Measurements from ENCODE around the gene FUT3.
"Not testable (repeated sequence)": the region's sequence is repeated elsewhere in the genome, so short reads cannot be mapped to it uniquely, and the experiment has no call there.

FUT3 gene

DNA sequence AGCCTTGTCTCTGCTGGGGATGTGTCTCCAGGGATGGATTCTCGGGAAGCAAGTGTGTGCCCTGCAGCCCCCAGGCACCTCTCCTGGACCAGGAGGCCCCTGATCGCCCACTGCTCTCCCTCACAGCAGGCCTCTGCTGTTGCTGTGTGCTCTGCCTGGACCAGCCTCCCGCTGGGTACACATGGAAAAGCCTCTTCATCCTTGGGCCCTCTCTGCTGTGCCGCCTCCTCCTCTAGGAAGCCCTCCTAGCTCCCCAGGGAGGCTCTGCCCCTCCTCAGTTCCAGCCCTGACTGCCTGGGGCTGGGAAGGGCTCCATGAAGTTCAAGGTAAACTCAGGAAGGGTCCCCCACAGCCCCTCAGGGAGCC is 40.3 kb upstream of the FUT3 start:
- peaks cover 12% of the 10 kb centered on the region; the same call in 1 of the 2 replicates for H3K27me3 ChIP-seq (ENCODE audit: insufficient read depth, low read depth)
- H3K79me2 ChIP-seq (ENCODE audit: insufficient read depth, low read depth) = no peaks in the 10 kb centered on the region
- no peak overlapping the region for H3K27ac ChIP-seq
- no peak overlapping the region for H3K4me3 ChIP-seq (IDR thresholded peaks at IDR 0.05; ENCODE audit: insufficient read depth, low read depth, low read length)
- no peaks in the 10 kb centered on the region for H3K4me1 ChIP-seq (ENCODE audit: low read depth, poor library complexity, severe bottlenecking)
- no peak overlapping the region for H2AFZ ChIP-seq (ENCODE audit: low read depth)
- no peak overlapping the region for H3K9ac ChIP-seq
- TF ChIP-seq, protein P1, sequence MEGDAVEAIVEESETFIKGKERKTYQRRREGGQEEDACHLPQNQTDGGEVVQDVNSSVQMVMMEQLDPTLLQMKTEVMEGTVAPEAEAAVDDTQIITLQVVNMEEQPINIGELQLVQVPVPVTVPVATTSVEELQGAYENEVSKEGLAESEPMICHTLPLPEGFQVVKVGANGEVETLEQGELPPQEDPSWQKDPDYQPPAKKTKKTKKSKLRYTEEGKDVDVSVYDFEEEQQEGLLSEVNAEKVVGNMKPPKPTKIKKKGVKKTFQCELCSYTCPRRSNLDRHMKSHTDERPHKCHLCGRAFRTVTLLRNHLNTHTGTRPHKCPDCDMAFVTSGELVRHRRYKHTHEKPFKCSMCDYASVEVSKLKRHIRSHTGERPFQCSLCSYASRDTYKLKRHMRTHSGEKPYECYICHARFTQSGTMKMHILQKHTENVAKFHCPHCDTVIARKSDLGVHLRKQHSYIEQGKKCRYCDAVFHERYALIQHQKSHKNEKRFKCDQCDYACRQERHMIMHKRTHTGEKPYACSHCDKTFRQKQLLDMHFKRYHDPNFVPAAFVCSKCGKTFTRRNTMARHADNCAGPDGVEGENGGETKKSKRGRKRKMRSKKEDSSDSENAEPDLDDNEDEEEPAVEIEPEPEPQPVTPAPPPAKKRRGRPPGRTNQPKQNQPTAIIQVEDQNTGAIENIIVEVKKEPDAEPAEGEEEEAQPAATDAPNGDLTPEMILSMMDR (conservative IDR thresholded peaks at IDR 0.05; ENCODE audit: low read depth, low read length) = no peak
- H3K36me3 ChIP-seq (ENCODE audit: insufficient read depth) = no peaks in the 10 kb centered on the region
- no peak overlapping the region for H3K4me2 ChIP-seq
- no peaks in the 10 kb centered on the region for H4K20me1 ChIP-seq (ENCODE audit: insufficient read depth)

GRCh38 chr19:5890099-5890498 is 38.9 kb upstream of the FUT3 start:
- Histone ChIP-seq H3K36me3 (ENCODE audit: insufficient read depth) (no peaks in the 10 kb centered on the region), H2AFZ (ENCODE audit: low read depth) (no peak overlapping the region), H3K27me3 (ENCODE audit: insufficient read depth, low read depth) (peaks cover 17% of the 10 kb centered on the region; the same call in 1 of the 2 replicates), H3K9ac (no peak overlapping the region), H3K4me2 (no peak overlapping the region), H4K20me1 (ENCODE audit: insufficient read depth) (no peaks in the 10 kb centered on the region), H3K79me2 (ENCODE audit: insufficient read depth, low read depth) (no peaks in the 10 kb centered on the region), H3K4me1 (ENCODE audit: low read depth, poor library complexity, severe bottlenecking) (no peaks in the 10 kb centered on the region), H3K4me3 (IDR thresholded peaks at IDR 0.05; ENCODE audit: insufficient read depth, low read depth, low read length) (no peak overlapping the region), H3K27ac (no peak overlapping the region)
- TF ChIP-seq, protein P1 (conservative IDR thresholded peaks at IDR 0.05; ENCODE audit: low read depth, low read length) = no peak

DNA sequence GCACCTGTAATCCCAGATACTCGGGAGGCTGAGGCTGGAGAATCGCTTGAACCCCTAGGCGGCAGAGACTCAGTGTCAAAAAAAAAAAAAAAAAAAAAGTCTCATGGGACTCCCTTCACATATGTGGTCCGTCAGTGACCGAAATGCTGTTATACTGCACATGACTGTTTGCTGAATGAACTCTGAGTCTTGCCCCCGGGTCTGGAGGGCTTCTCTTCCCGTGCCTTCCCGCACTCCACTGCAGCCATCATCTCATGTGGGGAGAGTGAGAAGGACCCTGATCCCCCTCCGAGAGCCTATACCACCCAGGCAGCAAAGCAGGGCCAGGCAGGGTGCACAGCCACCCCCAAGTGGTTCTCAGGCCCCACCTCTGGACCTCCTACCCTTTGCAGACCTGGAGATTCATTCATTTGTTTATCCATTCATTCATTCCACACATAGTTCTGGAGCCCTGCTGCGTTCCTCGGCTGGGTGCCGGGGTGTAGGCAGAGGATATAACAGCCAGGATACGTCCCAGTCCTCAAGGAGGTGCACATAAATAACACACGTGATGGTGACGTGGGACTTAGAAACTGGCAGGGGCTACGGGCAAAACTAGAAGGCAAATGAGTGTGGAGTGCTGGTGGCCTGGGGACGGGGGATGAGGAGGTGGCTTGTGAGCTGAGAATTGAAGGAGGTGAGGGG is 38.2 kb upstream of the FUT3 start:
- Histone ChIP-seq H3K27ac (no peak overlapping the region), H3K4me1 (ENCODE audit: low read depth, poor library complexity, severe bottlenecking) (no peaks in the 10 kb centered on the region), H4K20me1 (ENCODE audit: insufficient read depth) (no peaks in the 10 kb centered on the region), H3K9ac (no peak overlapping the region), H3K27me3 (ENCODE audit: insufficient read depth, low read depth) (peaks cover 20% of the 10 kb centered on the region; the same call in 1 of the 2 replicates), H3K4me3 (IDR thresholded peaks at IDR 0.05; ENCODE audit: insufficient read depth, low read depth, low read length) (no peak overlapping the region), H3K36me3 (ENCODE audit: insufficient read depth) (no peaks in the 10 kb centered on the region), H3K79me2 (ENCODE audit: insufficient read depth, low read depth) (no peaks in the 10 kb centered on the region), H2AFZ (ENCODE audit: low read depth) (no peak overlapping the region), H3K4me2 (no peak overlapping the region)
- TF ChIP-seq, protein P1 (conservative IDR thresholded peaks at IDR 0.05; ENCODE audit: low read depth, low read length) = no peak

- H3K4me2 ChIP-seq; H3K4me3 ChIP-seq (IDR thresholded peaks at IDR 0.05; ENCODE audit: insufficient read depth, low read depth, low read length); H3K79me2 ChIP-seq (ENCODE audit: insufficient read depth, low read depth); H4K20me1 ChIP-seq (ENCODE audit: insufficient read depth); H3K36me3 ChIP-seq (ENCODE audit: insufficient read depth); H3K27ac ChIP-seq; H2AFZ ChIP-seq (ENCODE audit: low read depth); H3K4me1 ChIP-seq (ENCODE audit: low read depth, poor library complexity, severe bottlenecking); H3K9ac ChIP-seq: not testable (repeated sequence)
- H3K27me3 ChIP-seq (ENCODE audit: insufficient read depth, low read depth) = peaks cover 49% of the 10 kb centered on the region
Measured at GRCh38 chr19:5884065-5884811, 33.0 kb upstream of the FUT3 start.

DNA sequence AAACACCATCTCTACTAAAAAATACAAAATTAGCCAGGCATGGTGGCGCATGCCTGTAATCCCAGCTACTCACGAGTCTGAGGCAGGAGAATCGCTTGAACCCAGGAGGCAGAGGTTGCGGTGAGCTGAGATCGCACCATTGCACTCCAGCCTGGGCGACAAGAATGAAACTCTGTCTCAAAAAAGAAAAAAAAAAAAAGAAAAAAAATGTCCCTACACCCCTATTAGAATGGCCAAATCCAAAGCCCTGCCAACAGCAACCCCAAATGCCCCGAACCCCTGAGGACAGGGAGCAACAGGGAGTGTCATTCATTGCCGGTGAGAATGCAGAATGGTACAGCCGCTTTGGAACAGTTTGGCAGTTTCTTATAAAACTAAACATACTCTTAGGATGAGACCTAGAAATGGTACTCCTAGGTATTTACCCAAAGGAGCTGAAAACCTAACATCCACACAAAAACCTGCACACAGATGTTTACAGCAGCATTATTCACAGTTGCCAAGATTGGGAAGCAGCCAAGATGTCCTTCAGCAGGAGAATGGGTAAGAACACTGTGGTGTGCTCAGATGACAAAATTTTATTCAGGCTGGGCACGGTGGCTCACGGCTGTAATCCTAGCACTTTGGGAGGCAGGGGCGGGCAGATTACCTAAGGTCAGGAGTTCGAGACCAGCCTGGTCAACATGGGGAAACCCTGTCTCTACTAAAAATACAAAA is 32.1 kb upstream of the FUT3 start:
- H4K20me1 ChIP-seq (ENCODE audit: insufficient read depth); H3K36me3 ChIP-seq (ENCODE audit: insufficient read depth); H3K27ac ChIP-seq; H3K4me1 ChIP-seq (ENCODE audit: low read depth, poor library complexity, severe bottlenecking); H3K4me3 ChIP-seq (IDR thresholded peaks at IDR 0.05; ENCODE audit: insufficient read depth, low read depth, low read length); H3K4me2 ChIP-seq; H3K9ac ChIP-seq; H3K79me2 ChIP-seq (ENCODE audit: insufficient read depth, low read depth); H2AFZ ChIP-seq (ENCODE audit: low read depth): not testable (repeated sequence)
- peaks cover 51% of the 10 kb centered on the region for H3K27me3 ChIP-seq (ENCODE audit: insufficient read depth, low read depth)
